LNCaP clone FGC (cell line): ENCODE results near the gene CNKSR2.
A peak's percentile ranks its signal among the peaks of the same experiment; 100 is the strongest.
"Not testable (repeated sequence)": the region's sequence is repeated elsewhere in the genome, so short reads cannot be mapped to it uniquely, and the experiment has no call there.

ENCODE experiments used
- DNase-seq: peaks from one replicate; pipeline ENCODE4 v3.0.0-alpha.2; 2011; ENCODE audit warnings: low read depth
- H3K4me3 ChIP-seq: 2 replicates; pipeline ENCODE4 v1.5.1; 2011; ENCODE audit warnings: mild to moderate bottlenecking, low read depth, low read length, control low read depth
- TF ChIP-seq, protein P1 (sequence below): IDR thresholded peaks from 2 replicates; pipeline ENCODE4 v1.5.1; 2012; ENCODE audit warnings: mild to moderate bottlenecking; ENCODE audit not compliant: control insufficient read depth, insufficient read depth; ENCODE audit errors: extremely low read depth

CNKSR2 gene

DNA sequence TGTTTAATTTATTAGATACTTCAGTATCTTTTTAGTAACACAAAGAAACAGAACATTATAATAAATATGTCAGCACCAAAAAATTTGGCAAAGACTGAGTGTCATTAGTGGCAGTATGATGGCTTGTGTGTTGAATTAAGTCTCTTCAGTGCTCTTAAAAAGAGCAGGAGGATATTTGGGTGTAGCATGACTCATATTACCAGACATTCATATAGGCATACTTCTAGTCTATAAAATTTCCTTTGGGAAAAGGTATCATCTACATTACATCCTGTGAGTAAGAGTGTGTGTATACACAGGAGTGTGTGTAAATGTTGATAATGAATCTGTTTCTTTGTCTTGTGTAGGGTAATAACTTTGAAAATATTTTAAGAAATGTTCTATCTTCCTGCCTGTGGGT is 135.7 kb downstream of the CNKSR2 start:
- TF ChIP-seq, protein P1, sequence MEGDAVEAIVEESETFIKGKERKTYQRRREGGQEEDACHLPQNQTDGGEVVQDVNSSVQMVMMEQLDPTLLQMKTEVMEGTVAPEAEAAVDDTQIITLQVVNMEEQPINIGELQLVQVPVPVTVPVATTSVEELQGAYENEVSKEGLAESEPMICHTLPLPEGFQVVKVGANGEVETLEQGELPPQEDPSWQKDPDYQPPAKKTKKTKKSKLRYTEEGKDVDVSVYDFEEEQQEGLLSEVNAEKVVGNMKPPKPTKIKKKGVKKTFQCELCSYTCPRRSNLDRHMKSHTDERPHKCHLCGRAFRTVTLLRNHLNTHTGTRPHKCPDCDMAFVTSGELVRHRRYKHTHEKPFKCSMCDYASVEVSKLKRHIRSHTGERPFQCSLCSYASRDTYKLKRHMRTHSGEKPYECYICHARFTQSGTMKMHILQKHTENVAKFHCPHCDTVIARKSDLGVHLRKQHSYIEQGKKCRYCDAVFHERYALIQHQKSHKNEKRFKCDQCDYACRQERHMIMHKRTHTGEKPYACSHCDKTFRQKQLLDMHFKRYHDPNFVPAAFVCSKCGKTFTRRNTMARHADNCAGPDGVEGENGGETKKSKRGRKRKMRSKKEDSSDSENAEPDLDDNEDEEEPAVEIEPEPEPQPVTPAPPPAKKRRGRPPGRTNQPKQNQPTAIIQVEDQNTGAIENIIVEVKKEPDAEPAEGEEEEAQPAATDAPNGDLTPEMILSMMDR = no peak
- DNase-seq = no peak
- no peak overlapping the region for H3K4me3 ChIP-seq

DNA sequence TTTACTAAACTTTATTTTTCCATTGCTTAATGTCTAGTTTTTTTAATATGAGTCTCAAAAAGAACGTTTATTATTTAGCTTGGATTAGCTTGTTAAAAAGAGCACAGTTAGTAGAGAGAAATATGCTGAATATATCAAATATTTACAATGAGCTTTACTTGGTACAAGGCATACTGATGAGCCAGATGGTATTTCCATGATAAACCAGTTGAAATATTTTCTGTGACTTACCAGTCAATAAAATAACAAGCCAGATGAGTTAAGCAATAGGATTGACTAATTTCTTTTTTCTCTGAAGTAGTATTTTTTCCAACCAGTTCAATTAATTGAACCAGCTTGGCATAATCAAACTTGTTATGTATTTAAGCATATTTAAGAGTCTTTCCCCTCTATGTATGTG is 149.8 kb downstream of the CNKSR2 start:
- TF ChIP-seq, protein P1 = no peak
- H3K4me3 ChIP-seq = no peak overlapping the region
- peak; percentile 26 for DNase-seq

DNA sequence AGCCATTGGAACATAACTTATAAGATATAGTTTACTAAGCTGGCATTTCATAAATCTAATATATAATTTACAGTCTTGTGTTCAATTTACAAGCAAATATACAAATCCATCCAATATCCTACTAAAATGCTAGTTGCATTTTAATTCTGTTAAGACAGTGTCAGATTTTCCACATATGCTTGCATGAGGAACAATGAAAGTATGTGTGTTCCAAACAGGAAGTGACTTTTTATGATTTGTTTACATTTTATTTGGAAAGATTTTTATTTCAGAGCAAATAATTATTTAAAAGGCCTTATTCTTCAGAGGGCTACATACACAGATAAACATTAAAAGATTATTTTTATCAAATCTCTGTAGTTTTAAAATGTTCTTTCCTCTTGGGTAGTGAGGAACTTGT is 153.9 kb downstream of the CNKSR2 start:
- DNase-seq = peak; percentile 33
- H3K4me3 ChIP-seq = no peak overlapping the region
- TF ChIP-seq, protein P1 = no peak

DNA sequence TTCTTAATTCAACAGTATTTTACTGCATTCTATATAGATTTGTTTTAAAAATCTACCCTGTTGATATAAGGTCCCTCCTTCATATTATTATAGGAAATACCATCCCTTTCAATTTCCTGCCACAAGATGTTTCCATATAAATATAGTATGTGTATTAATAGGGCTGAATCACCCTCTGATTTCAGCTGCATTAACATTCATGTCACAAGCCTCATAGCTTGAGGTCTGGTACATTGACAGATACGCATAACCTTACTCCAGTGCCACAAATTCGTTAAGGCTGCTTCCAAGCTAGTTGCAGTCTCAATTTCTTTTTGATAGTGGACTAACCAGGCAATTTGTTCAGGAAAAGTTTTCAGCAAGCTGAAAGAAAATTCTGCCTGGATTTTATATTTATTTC is 155.6 kb downstream of the CNKSR2 start:
- TF ChIP-seq, protein P1 = no peak
- no peak overlapping the region for H3K4me3 ChIP-seq
- no peak for DNase-seq

DNA sequence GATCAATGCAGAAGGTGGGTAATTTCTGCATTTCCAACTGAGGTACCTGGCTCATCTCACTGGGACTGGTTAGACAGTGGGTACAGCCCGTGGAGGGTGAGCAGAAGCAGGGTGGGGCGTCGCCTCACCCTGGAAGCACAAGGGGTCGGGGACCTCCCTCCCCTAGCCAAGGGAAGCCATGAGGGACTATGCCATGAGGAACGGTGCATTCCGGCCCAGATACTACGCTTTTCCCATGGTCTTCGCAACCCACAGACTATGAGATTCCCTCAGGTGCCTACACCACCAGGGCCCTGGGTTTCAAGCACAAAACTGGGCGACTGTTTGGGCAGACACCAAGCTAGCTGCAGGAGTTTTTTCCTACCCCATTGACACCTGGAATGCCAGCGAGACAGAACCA is 170.4 kb downstream of the CNKSR2 start:
- H3K4me3 ChIP-seq, DNase-seq: not testable (repeated sequence)

DNA sequence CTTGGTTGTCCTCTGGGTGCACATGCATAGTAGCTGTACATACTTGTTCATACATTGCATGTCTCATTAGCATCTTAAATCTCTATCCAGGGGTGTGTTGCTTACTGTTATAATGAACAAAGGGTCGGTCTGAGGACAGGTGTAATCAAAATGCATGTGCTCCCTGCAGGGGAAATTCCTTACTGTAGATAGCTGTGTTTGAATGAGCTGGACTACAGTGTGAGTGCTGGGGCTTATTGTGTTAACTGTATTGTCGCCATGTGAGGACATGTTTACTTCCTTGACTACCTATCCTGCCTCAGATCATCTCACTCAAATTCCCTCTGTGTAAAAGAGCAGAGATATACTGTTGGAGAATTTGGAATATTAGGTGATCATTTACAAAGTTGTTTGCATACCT is 185.2 kb downstream of the CNKSR2 start:
- no peak overlapping the region for H3K4me3 ChIP-seq
- TF ChIP-seq, protein P1 = no peak

DNA sequence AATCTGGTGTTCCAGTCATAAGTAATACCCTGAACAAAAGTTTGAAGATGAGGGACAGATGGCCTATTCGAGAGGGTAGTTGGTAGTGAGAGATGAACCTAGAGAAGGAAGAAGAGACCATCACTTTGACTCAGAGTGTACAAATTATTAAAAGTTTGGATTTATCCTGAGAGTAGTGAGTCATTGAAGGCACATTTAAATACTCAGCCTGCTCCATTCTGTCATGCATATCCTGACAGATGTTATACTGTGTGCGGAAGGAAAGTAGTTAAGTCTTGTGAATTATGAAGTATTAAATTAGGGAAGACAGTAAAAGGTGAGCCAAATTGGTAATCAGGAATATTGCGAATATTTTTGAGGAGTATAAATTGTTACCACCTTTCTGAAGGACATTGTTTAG is 190.8 kb downstream of the CNKSR2 start:
- TF ChIP-seq, protein P1 = no peak
- no peak overlapping the region for H3K4me3 ChIP-seq
- no peak for DNase-seq

More for the DNA sequence above, 185.2 kb downstream of the CNKSR2 start:
- no peak for DNase-seq

DNA sequence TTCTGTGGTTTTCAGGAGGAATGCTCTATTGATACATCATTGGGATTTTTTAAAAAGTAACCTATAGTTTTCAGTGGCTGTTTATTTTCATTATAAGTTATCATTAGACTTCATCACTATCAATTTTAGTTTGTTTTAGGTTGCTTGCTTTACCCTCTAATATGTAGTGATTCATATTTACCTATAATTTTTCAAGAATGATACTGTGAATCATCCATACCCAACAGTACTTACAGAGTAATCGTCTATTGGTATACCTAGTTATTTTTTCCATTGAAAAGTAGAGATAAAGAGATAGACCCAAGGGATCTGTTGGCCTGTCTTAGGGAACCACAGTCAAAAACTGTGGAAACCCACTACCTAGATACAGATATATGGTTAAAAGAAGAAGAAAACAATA is 200.6 kb downstream of the CNKSR2 start:
- TF ChIP-seq, protein P1 = no peak
- no peak overlapping the region for H3K4me3 ChIP-seq
- DNase-seq = no peak
